Type B pancreatic cell (in vitro differentiated cells): ENCODE measurements around the gene CNFN. TPM values are rescaled to one million over a fixed set of nuclear protein-coding genes. Genes with fewer than 3 reads are reported as not detected.

Source experiments
- DNase-seq: peaks from one replicate; pipeline ENCODE4 v3.0.0; 2021; ENCODE audit warnings: mixed read lengths; ENCODE audit not compliant: unreplicated experiment; ENCODE audit errors: extremely low spot score
- H3K27ac Mint-ChIP-seq: 2 replicates; pipeline ENCODE4 v1.8.0; 2021; ENCODE audit warnings: mild to moderate bottlenecking, mixed read lengths
- H3K27me3 Mint-ChIP-seq: 2 replicates; pipeline ENCODE4 v1.8.0; 2021; ENCODE audit warnings: mixed read lengths
- H3K36me3 Mint-ChIP-seq: 2 replicates; pipeline ENCODE4 v1.8.0; 2021; ENCODE audit warnings: mixed read lengths
- H3K4me1 Mint-ChIP-seq: one replicate; pipeline ENCODE4 v1.8.0; 2021; ENCODE audit warnings: mixed read lengths; ENCODE audit not compliant: unreplicated experiment
- H3K4me3 Mint-ChIP-seq: 2 replicates; pipeline ENCODE4 v1.8.0; 2021; ENCODE audit warnings: mild to moderate bottlenecking, mixed read lengths
- H3K9me3 Mint-ChIP-seq: 2 replicates; pipeline ENCODE4 v1.8.0; 2021; ENCODE audit warnings: mixed read lengths
- CTCF ChIP-seq: fragments of 200-600 bp; sonication (generic); conservative IDR thresholded peaks from 2 replicates; pipeline ENCODE4 v1.5.0; 2021; ENCODE audit warnings: antibody characterized with exemption, mild to moderate bottlenecking
- total RNA-seq: library from RNA; stranded (reverse); gene quantifications from 2 replicates; pipeline ENCODE4 v1.2.1, GENCODE V29; 2021; ENCODE audit warnings: low replicate concordance

Gene CNFN
- total RNA-seq, 1 donor from 2014 or later, result 3.3 TPM

GRCh38 chr19:42420055-42420544, 30.0 kb upstream of the CNFN start:
- Mint-ChIP-seq H3K4me1 (peaks cover 28% of the 10 kb centered on the region), H3K9me3 (no peaks in the 10 kb centered on the region), H3K4me3 (peak overlapping the region; percentile 27), H3K36me3 (peaks cover 6% of the 10 kb centered on the region), H3K27me3 (peaks cover 4% of the 10 kb centered on the region), H3K27ac (peak overlapping the region; percentile 9)
- no peak for DNase-seq
- TF ChIP-seq CTCF, result peak; percentile 68

- no peak for DNase-seq
Observed at GRCh38 chr19:42419309-42419708, 29.2 kb upstream of the CNFN start.

GRCh38 chr19:42412661-42413076, 22.6 kb upstream of the CNFN start:
- no peaks in the 10 kb centered on the region for H3K9me3 Mint-ChIP-seq
- H3K4me1 Mint-ChIP-seq, result peaks cover 13% of the 10 kb centered on the region
- H3K36me3 Mint-ChIP-seq, result no peaks in the 10 kb centered on the region
- no peak for DNase-seq
- no peak overlapping the region for H3K27ac Mint-ChIP-seq
- H3K4me3 Mint-ChIP-seq, result no peak overlapping the region
- TF ChIP-seq CTCF, result no peak
- no peaks in the 10 kb centered on the region for H3K27me3 Mint-ChIP-seq

More at GRCh38 chr19:42419309-42419708, 29.2 kb upstream of the CNFN start:
- H3K36me3 Mint-ChIP-seq, result peaks cover 6% of the 10 kb centered on the region
- no peaks in the 10 kb centered on the region for H3K27me3 Mint-ChIP-seq
- H3K4me3 Mint-ChIP-seq, result no peak overlapping the region
- no peak overlapping the region for H3K27ac Mint-ChIP-seq
- H3K4me1 Mint-ChIP-seq, result peaks cover 28% of the 10 kb centered on the region
- H3K9me3 Mint-ChIP-seq, result no peaks in the 10 kb centered on the region
- no peak for TF ChIP-seq CTCF

GRCh38 chr19:42412227-42412626, 22.1 kb upstream of the CNFN start:
- no peaks in the 10 kb centered on the region for H3K36me3 Mint-ChIP-seq
- no peaks in the 10 kb centered on the region for H3K9me3 Mint-ChIP-seq
- H3K27ac Mint-ChIP-seq, result no peak overlapping the region
- H3K4me1 Mint-ChIP-seq, result peaks cover 13% of the 10 kb centered on the region
- no peak overlapping the region for H3K4me3 Mint-ChIP-seq
- H3K27me3 Mint-ChIP-seq, result no peaks in the 10 kb centered on the region
- TF ChIP-seq CTCF, result no peak
- no peak for DNase-seq

- no peak overlapping the region for H3K27ac Mint-ChIP-seq
- DNase-seq, result no peak
- TF ChIP-seq CTCF, result no peak
- no peaks in the 10 kb centered on the region for H3K27me3 Mint-ChIP-seq
- peaks cover 13% of the 10 kb centered on the region for H3K4me1 Mint-ChIP-seq
- H3K36me3 Mint-ChIP-seq, result no peaks in the 10 kb centered on the region
- no peaks in the 10 kb centered on the region for H3K9me3 Mint-ChIP-seq
- H3K4me3 Mint-ChIP-seq, result no peak overlapping the region
Observed at GRCh38 chr19:42411581-42412178, 21.6 kb upstream of the CNFN start.
